H7 (cell line): Measurements from ENCODE around the gene TNKS2. TPM values are rescaled to one million over a fixed set of nuclear protein-coding genes. Genes with fewer than 3 reads are reported as not detected.
"Not testable (repeated sequence)": the region's sequence is repeated elsewhere in the genome, so short reads cannot be mapped to it uniquely, and the experiment has no call there.

Source experiments
- DNase-seq: peaks from one replicate; pipeline ENCODE4 v3.0.0; 2012
- H3K27me3 ChIP-seq: 2 replicates; pipeline ENCODE4 v1.6.0; 2011; ENCODE audit warnings: mild to moderate bottlenecking, low read length; ENCODE audit not compliant: control insufficient read depth, insufficient read depth
- H3K36me3 ChIP-seq: replicated peaks from 2 replicates; pipeline ENCODE4 v1.5.1; 2011; ENCODE audit warnings: low read length; ENCODE audit not compliant: control insufficient read depth, insufficient read depth
- H3K4me3 ChIP-seq: 2 replicates; pipeline ENCODE4 v1.5.1; 2011; ENCODE audit warnings: low read depth, mild to moderate bottlenecking, control low read depth, low read length, moderate library complexity; ENCODE audit not compliant: insufficient read depth
- total RNA-seq: library from RNA; depleted of rRNA; stranded (reverse); fragments of >200 nt; shearing (Covaris generic); gene quantifications from 2 replicates; pipeline ENCODE4 v1.2.3, GENCODE V29; 2014; rRNA removed

Gene TNKS2
- total RNA-seq, result 27.4 and 38.2 TPM in 2 replicates

DNA sequence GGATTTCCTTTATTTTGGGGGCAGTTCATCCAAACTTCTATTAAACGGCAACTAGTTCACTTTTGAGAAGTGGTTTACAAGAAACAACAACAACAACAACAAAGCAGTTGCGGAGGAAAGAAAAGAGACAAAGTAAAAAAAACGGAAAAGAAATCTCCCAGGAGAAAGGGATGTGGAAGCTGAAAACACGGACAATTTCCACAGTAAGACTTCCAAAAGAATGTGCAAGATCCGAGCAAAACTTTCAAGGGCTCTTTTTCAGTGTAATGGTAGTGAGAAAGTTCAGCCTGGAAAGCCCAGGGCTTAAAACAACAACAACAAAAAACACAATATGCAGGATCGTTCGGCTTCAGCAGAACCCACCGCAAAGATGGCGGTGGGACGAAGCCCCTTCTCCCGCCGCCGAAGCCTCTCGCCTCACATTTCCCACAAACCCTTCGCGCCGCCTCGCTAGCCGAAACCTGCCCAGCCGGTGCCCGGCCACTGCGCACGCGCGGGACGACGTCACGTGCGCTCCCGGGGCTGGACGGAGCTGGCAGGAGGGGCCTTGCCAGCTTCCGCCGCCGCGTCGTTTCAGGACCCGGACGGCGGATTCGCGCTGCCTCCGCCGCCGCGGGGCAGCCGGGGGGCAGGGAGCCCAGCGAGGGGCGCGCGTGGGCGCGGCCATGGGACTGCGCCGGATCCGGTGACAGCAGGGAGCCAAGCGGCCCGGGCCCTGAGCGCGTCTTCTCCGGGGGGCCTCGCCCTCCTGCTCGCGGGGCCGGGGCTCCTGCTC, at the start of gene TNKS2:
Gene TNKS2, plus strand, starts transcription at position 553 of the 775 bp plus-strand sequence. CDS start 265 bp downstream, outside the sequence.
- Histone ChIP-seq H3K4me3 (peak within 1 kb of the TSS; percentile 97), H3K36me3 (no peaks in the 10 kb centered on the region; the same call in 1 of the 2 replicates), H3K27me3 (no peaks in the 10 kb centered on the region)
- DNase-seq, result peak; percentile 96

DNA sequence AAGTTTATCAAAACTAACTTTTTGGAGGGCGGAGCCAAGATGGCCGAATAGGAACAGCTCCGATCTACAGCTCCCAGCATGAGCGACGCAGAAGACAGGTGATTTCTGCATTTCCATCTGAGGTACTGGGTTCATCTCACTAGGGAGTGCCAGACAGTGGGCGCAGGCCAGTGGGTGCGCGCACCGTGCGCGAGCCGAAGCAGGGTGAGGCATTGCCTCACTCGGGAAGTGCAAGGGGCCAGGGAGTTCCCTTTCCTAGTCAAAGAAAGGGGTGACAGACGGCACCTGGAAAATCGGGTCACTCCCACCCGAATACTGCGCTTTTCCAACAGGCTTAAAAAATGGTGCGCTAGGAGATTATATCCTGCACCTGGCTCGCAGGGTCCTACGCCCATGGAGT, 48.6 kb upstream of the TNKS2 start:
- H3K4me3 ChIP-seq, DNase-seq, H3K27me3 ChIP-seq, H3K36me3 ChIP-seq: not testable (repeated sequence)

DNA sequence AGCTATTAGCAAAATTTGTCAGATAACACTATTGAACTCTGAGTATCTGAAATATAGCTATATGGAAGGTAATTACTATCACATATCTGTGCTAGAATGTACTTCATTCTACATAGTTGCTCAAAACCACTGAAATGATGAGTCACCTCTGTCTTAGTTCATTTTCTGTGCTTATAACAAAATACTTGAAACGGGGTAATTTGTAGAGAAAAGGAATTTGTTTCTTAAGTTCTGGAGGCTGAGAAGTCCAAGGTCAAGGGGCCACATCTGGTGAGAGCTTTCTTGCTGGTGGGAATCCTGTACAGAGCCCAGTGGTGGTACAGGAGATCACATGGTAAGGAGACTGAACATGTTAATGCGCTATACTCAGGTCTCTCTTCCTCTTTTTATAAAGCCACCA, 41.9 kb upstream of the TNKS2 start:
- no peak for DNase-seq
- H3K36me3 ChIP-seq, result no peaks in the 10 kb centered on the region
- H3K27me3 ChIP-seq, result no peaks in the 10 kb centered on the region
- no peak overlapping the region for H3K4me3 ChIP-seq

DNA sequence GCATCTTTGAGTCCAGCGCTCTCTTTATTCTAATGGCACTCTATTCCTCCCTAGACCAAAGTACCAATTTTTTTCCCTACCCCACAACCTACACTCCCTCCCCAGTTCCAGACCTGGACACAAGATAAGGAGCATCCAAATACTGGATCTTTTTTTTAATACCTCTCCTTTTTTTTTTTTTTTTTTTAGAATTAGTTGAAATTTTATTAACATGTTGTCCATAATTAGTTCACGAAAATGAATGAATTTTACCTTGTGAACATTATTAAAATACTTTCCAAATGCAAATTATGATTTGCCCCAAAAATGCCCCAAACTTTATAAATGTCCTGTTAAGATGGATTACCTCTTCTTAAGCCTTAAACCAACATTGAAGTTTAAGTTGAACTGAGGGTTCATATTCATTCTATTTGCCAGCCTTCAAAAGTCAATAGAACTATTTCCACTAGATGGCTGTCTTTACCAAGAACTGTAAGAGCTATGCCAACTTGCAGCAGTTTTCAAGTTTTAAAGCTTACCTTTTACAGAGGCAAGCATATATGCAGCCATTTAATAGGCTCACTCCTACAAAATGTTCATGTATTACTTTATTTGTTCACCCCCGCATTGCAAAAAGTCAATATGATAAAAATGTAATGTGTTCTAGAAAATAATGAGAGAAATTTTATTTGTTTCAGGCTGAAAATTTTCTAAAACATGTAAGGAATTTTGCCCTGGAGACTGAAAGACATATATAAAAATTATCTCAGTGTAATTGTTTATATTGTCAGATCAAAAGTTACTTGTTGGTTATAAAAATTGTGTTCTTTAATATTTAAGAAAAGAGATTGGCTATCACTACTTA, 39.7 kb upstream of the TNKS2 start:
- no peak overlapping the region for H3K4me3 ChIP-seq
- DNase-seq, result peak; percentile 24
- no peaks in the 10 kb centered on the region for H3K27me3 ChIP-seq
- H3K36me3 ChIP-seq, result no peaks in the 10 kb centered on the region

DNA sequence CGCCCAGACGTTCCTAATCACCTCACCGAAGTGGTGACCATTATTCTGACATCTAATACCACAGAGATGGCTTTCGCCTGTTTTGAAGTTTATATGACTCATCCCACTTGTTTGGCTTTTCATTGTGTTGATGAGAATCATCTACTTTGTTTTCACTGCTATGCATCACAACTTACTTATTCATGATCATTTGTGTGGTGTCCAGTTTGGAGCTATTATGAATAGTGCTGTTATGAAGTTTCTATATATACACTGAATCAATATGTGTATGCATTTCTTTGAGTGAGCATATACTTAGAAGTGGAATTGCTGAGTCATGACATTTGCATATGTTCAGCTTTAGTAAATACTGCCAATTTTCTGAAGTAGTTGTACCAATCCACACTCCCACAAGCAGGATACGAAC, 38.6 kb upstream of the TNKS2 start:
- no peaks in the 10 kb centered on the region for H3K27me3 ChIP-seq
- no peak for DNase-seq
- no peaks in the 10 kb centered on the region for H3K36me3 ChIP-seq
- no peak overlapping the region for H3K4me3 ChIP-seq

DNA sequence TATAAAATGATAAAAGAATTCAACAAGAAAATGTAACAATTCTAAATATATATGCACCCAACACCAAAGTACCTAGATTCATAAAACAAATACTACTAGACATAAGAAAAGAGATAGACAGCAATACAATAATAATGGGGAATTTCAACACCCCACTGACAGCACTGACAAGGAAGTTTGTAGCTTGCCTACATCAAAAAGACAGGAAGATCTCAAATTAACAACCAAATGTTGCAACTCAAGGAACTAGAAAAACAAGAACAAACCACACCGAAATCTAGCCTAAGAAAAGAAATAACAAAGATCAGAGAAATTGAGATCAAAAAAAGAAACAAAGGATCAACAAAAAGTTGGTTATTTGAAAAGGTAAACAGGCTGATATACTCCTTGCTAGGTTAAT, 36.5 kb upstream of the TNKS2 start:
- H3K36me3 ChIP-seq, result no peaks in the 10 kb centered on the region
- no peak for DNase-seq
- H3K27me3 ChIP-seq, result no peaks in the 10 kb centered on the region
- H3K4me3 ChIP-seq, result no peak overlapping the region

DNA sequence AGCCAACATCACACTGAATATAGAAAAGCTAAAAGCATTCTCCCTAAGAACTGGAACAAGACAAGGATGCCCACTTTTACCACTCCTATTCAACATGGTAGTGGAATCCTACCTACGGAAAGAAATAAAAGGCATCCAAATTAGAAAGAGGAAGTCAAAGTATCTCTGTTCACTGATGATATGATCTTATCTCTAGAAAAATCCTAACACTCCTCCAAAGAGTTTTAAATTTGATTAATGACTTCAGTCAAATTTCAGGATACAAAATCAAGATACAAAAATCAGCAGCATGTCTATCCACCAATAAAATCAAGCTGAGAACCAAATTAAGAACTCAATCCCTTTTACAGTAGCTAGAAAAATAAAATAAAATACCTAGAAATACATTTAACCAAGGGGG, 35.3 kb upstream of the TNKS2 start:
- DNase-seq, result no peak
- H3K4me3 ChIP-seq, result no peak overlapping the region
- no peaks in the 10 kb centered on the region for H3K36me3 ChIP-seq
- H3K27me3 ChIP-seq, result no peaks in the 10 kb centered on the region

DNA sequence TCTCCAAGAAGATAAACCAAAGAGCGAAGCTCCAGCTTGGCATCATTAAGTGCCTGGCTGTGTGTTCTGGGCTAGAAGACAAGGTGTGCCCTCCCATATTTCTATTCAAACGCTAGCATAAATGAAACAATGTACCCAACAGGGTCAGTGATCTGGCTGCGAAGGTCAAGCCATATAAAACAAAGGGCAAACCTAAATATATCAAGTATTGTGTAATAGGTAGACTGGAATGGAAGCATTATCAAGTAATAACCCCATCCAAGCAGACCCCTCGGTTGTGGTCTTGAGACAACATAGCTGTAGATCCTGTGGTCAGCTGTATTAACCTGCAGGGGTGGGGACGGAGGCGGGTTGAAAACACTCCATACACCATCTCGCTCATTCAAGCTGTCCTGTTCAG, 31.6 kb upstream of the TNKS2 start:
- Histone ChIP-seq H3K4me3 (no peak overlapping the region), H3K36me3 (no peaks in the 10 kb centered on the region), H3K27me3 (no peaks in the 10 kb centered on the region)
- no peak for DNase-seq

DNA sequence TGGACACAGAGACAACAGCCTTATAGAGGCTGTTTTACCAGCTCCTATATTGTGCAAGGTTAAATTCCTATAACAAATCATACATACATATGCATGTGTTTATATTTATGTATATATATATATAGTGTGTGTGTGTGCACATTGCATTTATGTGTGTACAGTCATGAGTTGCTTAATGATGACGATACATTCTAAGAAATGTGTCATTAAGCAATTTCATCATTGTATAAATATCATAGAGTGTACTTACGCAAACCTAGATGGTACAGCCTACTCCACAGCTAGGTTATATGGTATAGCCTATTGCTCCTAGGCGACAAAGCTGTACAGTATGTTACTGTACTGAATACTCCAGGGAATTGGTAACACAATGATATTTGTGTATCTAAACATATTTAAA, 30.1 kb upstream of the TNKS2 start:
- no peak overlapping the region for H3K4me3 ChIP-seq
- H3K36me3 ChIP-seq, result no peaks in the 10 kb centered on the region
- no peak for DNase-seq
- H3K27me3 ChIP-seq, result no peaks in the 10 kb centered on the region

DNA sequence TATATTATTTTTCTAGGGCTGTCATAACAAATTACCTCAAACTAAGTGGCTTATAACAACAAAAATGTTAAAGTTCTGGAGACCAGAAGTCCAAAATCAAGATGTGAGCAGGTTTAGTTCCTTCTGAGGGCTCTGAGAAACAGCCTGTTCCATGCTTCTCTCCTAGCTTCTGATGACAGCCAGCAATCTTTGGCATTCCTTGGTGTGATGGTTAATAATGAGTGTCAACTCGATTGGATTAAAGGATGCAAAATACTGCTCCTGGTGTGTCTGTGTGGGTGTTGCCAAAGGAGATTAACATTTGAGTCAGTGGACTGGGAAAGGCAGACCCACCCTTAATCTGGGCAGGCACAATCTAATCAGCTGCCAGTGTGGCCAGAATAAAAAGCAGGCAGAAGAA, 26.3 kb upstream of the TNKS2 start:
- H3K4me3 ChIP-seq, result no peak overlapping the region
- no peaks in the 10 kb centered on the region for H3K27me3 ChIP-seq
- DNase-seq, result no peak
- H3K36me3 ChIP-seq, result no peaks in the 10 kb centered on the region

DNA sequence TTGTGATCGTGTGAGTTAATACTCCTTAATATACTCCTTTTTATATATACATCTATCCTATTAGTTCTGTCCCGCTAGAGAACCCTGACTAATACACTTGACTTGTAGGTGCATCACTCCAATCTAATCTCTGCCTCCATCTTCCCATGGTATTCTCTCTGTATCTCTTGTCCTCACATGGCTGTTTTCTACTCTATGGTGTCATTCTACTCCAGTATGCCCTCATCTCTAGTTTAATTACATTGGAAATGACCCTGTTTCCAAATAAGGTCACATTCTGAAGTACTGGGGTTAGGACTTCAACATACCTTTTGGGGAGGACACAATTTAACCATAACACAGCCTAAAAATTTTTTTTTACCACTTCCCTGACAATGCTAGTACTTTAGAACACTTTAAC, 25.8 kb upstream of the TNKS2 start:
- no peaks in the 10 kb centered on the region for H3K36me3 ChIP-seq
- H3K27me3 ChIP-seq, result no peaks in the 10 kb centered on the region
- no peak for DNase-seq
- no peak overlapping the region for H3K4me3 ChIP-seq

DNA sequence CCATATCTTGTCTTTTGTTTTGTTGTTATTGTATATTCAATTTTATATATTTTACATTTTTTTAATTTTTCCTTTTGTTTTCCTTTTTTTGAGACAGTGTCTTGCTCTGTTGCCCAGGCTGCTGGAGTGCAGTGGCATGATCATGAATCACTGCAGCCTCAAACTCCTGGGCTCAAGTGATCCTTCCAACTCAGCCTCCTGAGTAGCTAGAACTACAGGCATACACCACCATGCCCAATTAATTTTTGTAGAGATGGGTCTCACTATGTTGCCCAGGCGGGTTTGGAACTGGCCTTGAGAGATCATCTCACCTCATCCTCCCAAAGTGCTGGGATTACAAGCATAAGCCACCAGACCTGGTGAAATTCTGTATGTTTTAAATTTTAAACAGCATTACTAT, 25.4 kb upstream of the TNKS2 start:
- DNase-seq, result no peak
- H3K4me3 ChIP-seq, result no peak overlapping the region
- H3K36me3 ChIP-seq, result no peaks in the 10 kb centered on the region
- no peaks in the 10 kb centered on the region for H3K27me3 ChIP-seq

DNA sequence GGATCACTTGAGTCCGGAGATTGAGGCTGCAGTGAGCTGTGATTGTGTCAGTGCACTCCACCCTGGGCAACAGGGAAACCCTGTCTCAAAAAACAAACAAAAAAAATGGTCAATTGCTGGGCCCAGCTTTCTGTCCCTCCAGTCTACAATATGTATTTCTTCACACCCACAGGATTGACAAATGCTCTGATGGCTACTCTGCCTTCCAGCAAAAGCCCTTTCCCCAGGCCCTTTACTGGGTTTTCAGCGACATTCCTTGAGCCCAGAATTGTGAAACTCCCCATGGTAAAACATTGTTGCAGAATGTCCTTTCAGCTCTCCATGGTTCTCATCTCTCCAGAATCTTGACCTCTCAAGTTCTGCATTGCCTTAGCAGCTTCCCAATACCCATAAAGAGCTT, 23.7 kb upstream of the TNKS2 start:
- H3K4me3 ChIP-seq, result no peak overlapping the region
- no peak for DNase-seq
- H3K36me3 ChIP-seq, result no peaks in the 10 kb centered on the region
- no peaks in the 10 kb centered on the region for H3K27me3 ChIP-seq

DNA sequence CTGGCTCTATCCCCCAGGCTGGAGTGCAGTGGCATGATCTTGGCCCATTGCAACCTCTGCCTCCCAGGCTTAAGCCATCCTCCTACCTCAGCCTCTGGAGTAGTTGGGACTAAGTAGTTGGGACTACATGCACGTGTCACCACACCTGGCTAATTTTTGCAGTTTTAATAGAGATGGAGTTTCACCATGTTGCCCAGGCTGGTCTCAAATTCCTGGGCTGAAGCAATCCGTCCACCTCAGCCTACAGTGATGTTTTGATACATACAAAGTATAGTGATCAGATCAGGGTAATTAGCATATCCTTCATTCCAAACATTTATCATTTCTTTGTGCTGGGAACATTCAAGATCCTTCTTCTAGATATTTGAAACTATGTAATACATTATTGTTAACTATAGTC, 22.5 kb upstream of the TNKS2 start:
- DNase-seq, result no peak
- H3K4me3 ChIP-seq, result no peak overlapping the region
- H3K36me3 ChIP-seq, result no peaks in the 10 kb centered on the region
- no peaks in the 10 kb centered on the region for H3K27me3 ChIP-seq

DNA sequence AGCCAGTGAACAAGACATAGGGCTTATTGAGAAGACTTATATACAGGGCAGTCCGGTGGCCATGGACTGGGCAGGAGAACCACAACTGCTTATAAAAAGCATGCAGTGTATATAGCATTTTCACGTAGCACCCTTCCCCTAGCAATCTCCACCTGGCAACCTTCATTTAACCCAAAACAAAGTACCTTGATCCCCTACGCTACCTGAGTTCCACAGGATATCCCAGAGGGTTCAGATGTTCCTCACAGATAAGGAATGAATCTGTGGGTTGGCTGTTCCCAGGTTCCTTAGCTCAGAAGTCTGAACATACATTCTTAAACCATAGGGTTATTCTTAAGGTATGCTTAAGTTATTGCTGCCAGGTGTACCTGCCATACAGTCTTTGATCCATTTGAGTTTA, 22.0 kb upstream of the TNKS2 start:
- no peaks in the 10 kb centered on the region for H3K36me3 ChIP-seq
- no peak for DNase-seq

More for the DNA sequence above, 22.0 kb upstream of the TNKS2 start:
- H3K27me3 ChIP-seq, result no peaks in the 10 kb centered on the region
- no peak overlapping the region for H3K4me3 ChIP-seq
